Glutamatergic neuron (in vitro differentiated cells): ENCODE measurements around the gene SVIP. TPM values are rescaled to one million over a fixed set of nuclear protein-coding genes. Genes with fewer than 3 reads are reported as not detected.

Experiments
- DNase-seq: peaks from one replicate; pipeline ENCODE4 v3.0.0; 2022
- H3K27ac Mint-ChIP-seq: one replicate; pipeline ENCODE4 v1.8.0; 2020; ENCODE audit warnings: mild to moderate bottlenecking, mixed read lengths, inconsistent platforms; ENCODE audit not compliant: unreplicated experiment
- H3K27me3 Mint-ChIP-seq: one replicate; pipeline ENCODE4 v1.8.0; 2020; ENCODE audit warnings: mild to moderate bottlenecking, moderate library complexity, mixed read lengths, inconsistent platforms; ENCODE audit not compliant: unreplicated experiment
- H3K36me3 Mint-ChIP-seq: one replicate; pipeline ENCODE4 v1.8.0; 2020; ENCODE audit warnings: mild to moderate bottlenecking, mixed read lengths, inconsistent platforms; ENCODE audit not compliant: unreplicated experiment
- H3K4me1 Mint-ChIP-seq: one replicate; pipeline ENCODE4 v1.8.0; 2020; ENCODE audit warnings: mild to moderate bottlenecking, low read depth, mixed read lengths, inconsistent platforms; ENCODE audit not compliant: unreplicated experiment
- H3K4me3 Mint-ChIP-seq: one replicate; pipeline ENCODE4 v1.8.0; 2020; ENCODE audit warnings: mild to moderate bottlenecking, mixed read lengths, inconsistent platforms; ENCODE audit not compliant: unreplicated experiment
- H3K9me3 Mint-ChIP-seq: one replicate; pipeline ENCODE4 v1.8.0; 2020; ENCODE audit warnings: mild to moderate bottlenecking, moderate library complexity, mixed read lengths, inconsistent platforms; ENCODE audit not compliant: unreplicated experiment
- total RNA-seq: library from RNA; stranded (reverse); fragmentation: NEBNext Ultra II Directional; extraction: Animal tissue kit (Norgen Biotek cat#: 25700); gene quantifications from one replicate; pipeline ENCODE4 v1.2.1, GENCODE V29; 2021; ENCODE audit not compliant: unreplicated experiment
- TF ChIP-seq, protein P1 (sequence below): fragments of 200-600 bp; sonication (generic); IDR thresholded peaks from one replicate; pipeline ENCODE4 v1.5.0; 2021; ENCODE audit not compliant: partially characterized antibody, unreplicated experiment

SVIP gene
- total RNA-seq, 1 donor from 2014 or later: 255 TPM

- peaks cover 14% of the 10 kb centered on the region for H3K9me3 Mint-ChIP-seq
- H3K27ac Mint-ChIP-seq: peak overlapping the region; percentile 98
- DNase-seq: no peak
- TF ChIP-seq, protein P1, sequence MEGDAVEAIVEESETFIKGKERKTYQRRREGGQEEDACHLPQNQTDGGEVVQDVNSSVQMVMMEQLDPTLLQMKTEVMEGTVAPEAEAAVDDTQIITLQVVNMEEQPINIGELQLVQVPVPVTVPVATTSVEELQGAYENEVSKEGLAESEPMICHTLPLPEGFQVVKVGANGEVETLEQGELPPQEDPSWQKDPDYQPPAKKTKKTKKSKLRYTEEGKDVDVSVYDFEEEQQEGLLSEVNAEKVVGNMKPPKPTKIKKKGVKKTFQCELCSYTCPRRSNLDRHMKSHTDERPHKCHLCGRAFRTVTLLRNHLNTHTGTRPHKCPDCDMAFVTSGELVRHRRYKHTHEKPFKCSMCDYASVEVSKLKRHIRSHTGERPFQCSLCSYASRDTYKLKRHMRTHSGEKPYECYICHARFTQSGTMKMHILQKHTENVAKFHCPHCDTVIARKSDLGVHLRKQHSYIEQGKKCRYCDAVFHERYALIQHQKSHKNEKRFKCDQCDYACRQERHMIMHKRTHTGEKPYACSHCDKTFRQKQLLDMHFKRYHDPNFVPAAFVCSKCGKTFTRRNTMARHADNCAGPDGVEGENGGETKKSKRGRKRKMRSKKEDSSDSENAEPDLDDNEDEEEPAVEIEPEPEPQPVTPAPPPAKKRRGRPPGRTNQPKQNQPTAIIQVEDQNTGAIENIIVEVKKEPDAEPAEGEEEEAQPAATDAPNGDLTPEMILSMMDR: no peak
- peaks cover 72% of the 10 kb centered on the region for H3K4me1 Mint-ChIP-seq
- peak overlapping the region; percentile 71 for H3K4me3 Mint-ChIP-seq
- no peaks in the 10 kb centered on the region for H3K36me3 Mint-ChIP-seq
- H3K27me3 Mint-ChIP-seq: peaks cover 15% of the 10 kb centered on the region
Observed at GRCh38 chr11:22798901-22799300, 30.7 kb downstream of the SVIP start.

DNA sequence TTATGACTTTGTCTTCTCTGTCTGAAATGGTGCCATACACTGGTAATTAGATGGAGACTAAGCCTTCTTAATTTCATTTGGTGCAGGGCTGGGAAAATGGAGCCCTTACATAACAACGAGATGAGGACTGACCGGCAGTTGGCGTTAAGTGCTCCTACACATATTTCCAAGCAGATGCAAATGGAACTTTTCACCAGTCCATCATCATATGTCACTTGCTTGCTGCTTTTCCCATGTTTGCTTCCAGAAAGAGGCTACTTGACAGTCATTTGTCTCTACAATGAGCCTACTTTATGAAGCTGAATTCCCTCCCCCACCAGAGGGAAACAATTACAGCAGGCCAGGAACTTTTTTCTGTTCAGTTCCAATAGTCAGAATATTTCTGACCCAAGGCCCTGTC lies 32.6 kb downstream of the SVIP start:
- peaks cover 15% of the 10 kb centered on the region for H3K27me3 Mint-ChIP-seq
- DNase-seq: no peak
- H3K9me3 Mint-ChIP-seq: peaks cover 14% of the 10 kb centered on the region
- H3K4me1 Mint-ChIP-seq: peaks cover 83% of the 10 kb centered on the region
- no peaks in the 10 kb centered on the region for H3K36me3 Mint-ChIP-seq
- TF ChIP-seq, protein P1: no peak
- peak overlapping the region; percentile 98 for H3K27ac Mint-ChIP-seq
- peak overlapping the region; percentile 61 for H3K4me3 Mint-ChIP-seq

- DNase-seq: no peak
- H3K36me3 Mint-ChIP-seq: no peaks in the 10 kb centered on the region
- peaks cover 15% of the 10 kb centered on the region for H3K27me3 Mint-ChIP-seq
- H3K9me3 Mint-ChIP-seq: peaks cover 14% of the 10 kb centered on the region
- TF ChIP-seq, protein P1: no peak
- peak overlapping the region; percentile 48 for H3K4me3 Mint-ChIP-seq
- H3K27ac Mint-ChIP-seq: peak overlapping the region; percentile 98
- peaks cover 82% of the 10 kb centered on the region for H3K4me1 Mint-ChIP-seq
Observed at GRCh38 chr11:22795914-22796313, 33.7 kb downstream of the SVIP start.

DNA sequence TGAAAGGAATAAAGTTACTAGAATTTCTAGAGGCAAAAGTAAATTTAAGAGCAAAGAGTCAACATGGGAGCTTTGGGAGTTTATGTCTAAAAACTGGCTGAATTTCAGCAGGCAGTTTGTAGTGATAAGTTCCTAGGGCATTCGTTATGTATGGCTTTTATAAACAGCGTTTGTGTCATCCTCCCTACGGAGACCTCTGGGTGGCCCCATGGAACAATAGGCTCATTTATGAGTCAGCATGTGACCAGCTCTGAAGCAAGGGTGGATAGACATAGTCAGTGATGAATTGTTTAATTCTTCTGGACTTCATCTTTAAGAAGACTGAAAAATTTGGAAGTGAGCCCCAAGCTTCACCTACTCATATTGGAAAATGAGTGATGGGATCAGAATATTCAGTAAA lies 37.1 kb downstream of the SVIP start:
- Mint-ChIP-seq H3K9me3 (peaks cover 3% of the 10 kb centered on the region), H3K36me3 (no peaks in the 10 kb centered on the region), H3K27me3 (peaks cover 4% of the 10 kb centered on the region), H3K4me3 (peak overlapping the region; percentile 22), H3K27ac (peak overlapping the region; percentile 71), H3K4me1 (peaks cover 71% of the 10 kb centered on the region)
- TF ChIP-seq, protein P1: no peak
- no peak for DNase-seq

DNA sequence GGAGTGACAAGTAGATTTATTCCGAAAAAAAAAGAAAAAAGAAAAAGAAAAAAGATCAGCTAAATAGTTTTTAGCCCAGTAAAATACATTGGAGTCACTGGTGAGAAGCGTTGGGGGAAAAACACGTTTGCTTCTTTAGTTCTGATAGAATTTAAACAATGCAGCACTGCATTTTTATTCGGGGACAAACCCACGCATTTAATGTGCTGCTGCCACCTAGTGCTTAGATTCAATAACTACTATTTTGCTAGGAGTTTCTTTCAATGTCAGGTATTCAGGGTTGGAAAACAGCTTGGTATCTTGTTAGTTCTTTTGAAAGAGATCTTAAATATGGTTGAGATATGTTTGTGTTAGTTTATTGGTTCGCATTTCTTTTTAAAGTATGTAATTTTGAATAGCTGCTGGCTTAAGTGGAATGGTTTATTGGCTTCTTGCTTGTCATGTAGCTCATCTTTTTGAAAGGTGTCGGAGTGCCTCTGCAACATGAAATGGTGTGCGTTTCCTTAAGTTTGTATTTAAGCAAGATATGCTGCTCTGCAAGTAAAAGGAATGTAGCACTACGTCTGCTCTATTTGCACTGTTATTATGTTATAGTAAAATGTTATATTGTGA lies 41.9 kb downstream of the SVIP start:
- H3K27me3 Mint-ChIP-seq: peaks cover 6% of the 10 kb centered on the region
- H3K4me1 Mint-ChIP-seq: peaks cover 52% of the 10 kb centered on the region
- TF ChIP-seq, protein P1: peak; percentile 81
- peak; percentile 24 for DNase-seq
- peaks cover 10% of the 10 kb centered on the region for H3K36me3 Mint-ChIP-seq
- H3K27ac Mint-ChIP-seq: peak overlapping the region; percentile 55
- no peak overlapping the region for H3K4me3 Mint-ChIP-seq
- H3K9me3 Mint-ChIP-seq: no peaks in the 10 kb centered on the region
